Endothelial cell of umbilical vein (primary cell): ENCODE data around the gene PLEKHG5. TPM values are rescaled to one million over a fixed set of nuclear protein-coding genes. Genes with fewer than 3 reads are reported as not detected.
"Not testable (repeated sequence)": the region's sequence is repeated elsewhere in the genome, so short reads cannot be mapped to it uniquely, and the experiment has no call there.

ENCODE experiments used
- BruUV-seq: library from RNA; stranded (reverse); fragments of 400-500 nt; replicated peaks from 2 replicates; lab custom pipeline; 2021; lab: Mats Ljungman, UMichigan
- CTCF ChIA-PET: fragments of 300-600, 350-600 bp; sonication (Branson Sonifier 250); formaldehyde crosslinking; loops from one replicate; lab custom pipeline; 2021; ENCODE audit warnings: antibody characterized with exemption, inconsistent platforms; lab: Charles Lee
- POLR2A ChIA-PET: fragments of 300-600, 350-600 bp; sonication (Branson Sonifier 250); formaldehyde crosslinking; loops from one replicate; lab custom pipeline; 2021; ENCODE audit warnings: antibody characterized with exemption, inconsistent platforms; lab: Charles Lee
- DNase-seq: peaks from one replicate; pipeline ENCODE4 v3.0.0-alpha.2; 2011; ENCODE audit warnings: low read depth, low spot score
- FAIRE-seq: peaks from 2 replicates; lab custom pipeline; 2011; peaks lifted over from hg19 to GRCh38; lab: Jason Lieb, UNC
- H2AFZ ChIP-seq: 2 replicates; pipeline ENCODE4 v1.6.0; 2012; ENCODE audit warnings: low read depth, low read length, control low read depth, inconsistent platforms
- H3K27ac ChIP-seq: 2 replicates; pipeline ENCODE4 v1.5.1; 2011; ENCODE audit warnings: low read depth, mild to moderate bottlenecking, control low read depth, low read length, moderate library complexity; ENCODE audit not compliant: insufficient read depth
- H3K27me3 ChIP-seq, 2 experiments: 2 replicates each; pipeline versions ENCODE4 v1.6.0 to v1.6.1; 2011; ENCODE audit warnings: low read length in 2 of 2, mixed read lengths in 1 of 2; ENCODE audit not compliant: control insufficient read depth in 2 of 2, insufficient read depth in 2 of 2
- H3K36me3 ChIP-seq, 2 experiments: 2 replicates in 1 of 2; 3 replicates in 1 of 2; pipeline ENCODE4 v1.5.1; 2011; ENCODE audit warnings: low read length in 2 of 2, mild to moderate bottlenecking in 1 of 2, moderate library complexity in 1 of 2; ENCODE audit not compliant: control insufficient read depth in 2 of 2, insufficient read depth in 2 of 2; ENCODE audit errors: extremely low read depth in 1 of 2
- H3K4me1 ChIP-seq: 3 replicates; pipeline ENCODE4 v1.5.1; 2011; ENCODE audit warnings: mild to moderate bottlenecking, low read length; ENCODE audit not compliant: control insufficient read depth, insufficient read depth; ENCODE audit errors: extremely low read depth
- H3K4me2 ChIP-seq: 2 replicates; pipeline ENCODE4 v1.6.1; 2011; ENCODE audit warnings: low read length, control low read depth, mixed read lengths; ENCODE audit not compliant: insufficient read depth
- H3K4me3 ChIP-seq, 3 experiments: fragments of 200-600 bp in 1 of 3; sonication (generic), shearing (Covaris generic) in 1 of 3; replicated peaks in 1 of 3; 2 replicates each; pipeline ENCODE4 v1.5.1; 2011 to 2016; ENCODE audit warnings: control low read depth in 3 of 3, low read length in 3 of 3, mild to moderate bottlenecking in 2 of 3, inconsistent platforms in 1 of 3, low read depth in 1 of 3, moderate library complexity in 1 of 3; ENCODE audit not compliant: insufficient read depth in 1 of 3
- H3K79me2 ChIP-seq: 2 replicates; pipeline ENCODE4 v1.6.0; 2012; ENCODE audit warnings: low read length, inconsistent platforms; ENCODE audit not compliant: control insufficient read depth, insufficient read depth
- H3K9ac ChIP-seq: replicated peaks from 2 replicates; pipeline ENCODE3; 2011; ENCODE audit warnings: low read length, control low read depth; ENCODE audit not compliant: insufficient read depth; ENCODE audit errors: extremely low read depth
- H3K9me1 ChIP-seq: replicated peaks from 3 replicates; pipeline ENCODE4 v1.6.0; 2011; ENCODE audit warnings: mild to moderate bottlenecking, low read length; ENCODE audit not compliant: control insufficient read depth, insufficient read depth; ENCODE audit errors: extremely low read depth
- H3K9me3 ChIP-seq: replicated peaks from 2 replicates; pipeline ENCODE4 v1.5.1; 2012; ENCODE audit warnings: low read length, inconsistent platforms; ENCODE audit not compliant: control insufficient read depth, insufficient read depth
- H4K20me1 ChIP-seq: replicated peaks from 2 replicates; pipeline ENCODE3; 2011; ENCODE audit warnings: mild to moderate bottlenecking, low read length; ENCODE audit not compliant: control insufficient read depth, insufficient read depth; ENCODE audit errors: extremely low read depth
- CTCF ChIP-seq, 2 donors: IDR thresholded peaks; 1 replicate in 1 of 2; 2 replicates in 1 of 2; pipeline ENCODE4 v1.5.1; 2011; ENCODE audit warnings: low read length in 2 of 2, mild to moderate bottlenecking in 2 of 2, moderate library complexity in 2 of 2, control low read depth in 1 of 2, inconsistent platforms in 1 of 2, low read depth in 1 of 2; ENCODE audit not compliant: insufficient read depth in 1 of 2; ENCODE audit errors: extremely low read depth in 1 of 2
- EZH2 ChIP-seq: IDR thresholded peaks from 2 replicates; pipeline ENCODE4 v1.6.1; 2012; ENCODE audit warnings: borderline replicate concordance, low read depth, mild to moderate bottlenecking, moderate library complexity, low read length, inconsistent platforms; ENCODE audit not compliant: severe bottlenecking
- FOS ChIP-seq: IDR thresholded peaks from 2 replicates; pipeline ENCODE4 v1.6.1; 2011; ENCODE audit warnings: mild to moderate bottlenecking, low read length, moderate library complexity, borderline replicate concordance; ENCODE audit not compliant: insufficient read depth
- GATA2 ChIP-seq: IDR thresholded peaks from 2 replicates; pipeline ENCODE4 v1.7.0; 2011; ENCODE audit warnings: low read depth, mild to moderate bottlenecking, moderate library complexity, mixed read lengths, low read length; ENCODE audit not compliant: insufficient read length, insufficient read depth
- JUN ChIP-seq: IDR thresholded peaks from 2 replicates; pipeline ENCODE4 v1.6.1; 2011; ENCODE audit warnings: borderline replicate concordance, low read depth; ENCODE audit not compliant: insufficient read length, insufficient read depth
- MAX ChIP-seq: IDR thresholded peaks from 2 replicates; pipeline ENCODE4 v1.6.1; 2011; ENCODE audit not compliant: insufficient read depth, insufficient read length
- MYC ChIP-seq: IDR thresholded peaks from one replicate; pipeline ENCODE4 v1.6.1; 2011; ENCODE audit warnings: mild to moderate bottlenecking, low read depth, low read length
- POLR2A ChIP-seq: IDR thresholded peaks from 2 replicates; pipeline ENCODE4 v1.6.1; 2012; ENCODE audit warnings: low read depth, mild to moderate bottlenecking, control low read depth, low read length
- POLR2AphosphoS5 ChIP-seq: IDR thresholded peaks from 2 replicates; pipeline ENCODE4 v1.6.1; 2012; ENCODE audit warnings: low read depth, mild to moderate bottlenecking, control low read depth, low read length, moderate library complexity; ENCODE audit not compliant: insufficient read depth
- dilution Hi-C: fragments of 300-500 bp; cut with MboI; formaldehyde crosslinking; loops from one replicate; pipeline ENCODE4 v1.15.0; 2019; ENCODE audit warnings: low sequenced_read_pairs; ENCODE audit not compliant: extremely low pct_ligation_motif_present
- intact Hi-C: fragments of 100-400 bp; cut with micrococcal nuclease; formaldehyde crosslinking; loops from one replicate; pipeline ENCODE4 v1.10.0; 2022
- polyA plus RNA-seq, 4 experiments: library from polyadenylated mRNA; depleted of rRNA in 3 of 4; stranded (reverse) in 3 of 4; unstranded in 1 of 4; fragments of >200 nt; gene quantifications; 2 replicates each; pipeline versions ENCODE4 v1.2.1 to v1.2.3, GENCODE V29; 2011 to 2012; ENCODE audit warnings: missing spikeins in 1 of 4
- total RNA-seq: library from RNA; stranded (reverse); gene quantifications from 2 replicates; pipeline ENCODE4 v1.2.3, GENCODE V29; 2021

Gene PLEKHG5
- total and polyA plus RNA-seq, 2 donors (not counting 3 experiments of a cell fraction or from before 2014, with no cell fraction given): 30.6 to 56.9 TPM

- intact Hi-C loops, H3K9me1 ChIP-seq, H3K36me3 ChIP-seq, H3K9ac ChIP-seq, POLR2A ChIA-PET, DNase-seq, H3K4me3 ChIP-seq, H3K4me1 ChIP-seq, H3K4me2 ChIP-seq, H3K9me3 ChIP-seq, H3K27ac ChIP-seq, H3K79me2 ChIP-seq, FAIRE-seq, dilution Hi-C loops, H2AFZ ChIP-seq, H4K20me1 ChIP-seq, BruUV-seq: not testable (repeated sequence)
- CTCF ChIA-PET: interaction anchor here (0.7 to 1.7 kb wide), 3 partner anchors 9 to 35 kb away, joined by 4 to 6 read pairs (median 6); no protein-coding TSS in a partner anchor
- peaks cover 55 to 66% of the 10 kb centered on the region in 2 experiments for H3K27me3 ChIP-seq
Measured at GRCh38 chr1:6450486-6450885, 41.0 kb downstream of the PLEKHG5 start.

GRCh38 chr1:6450005-6450450 lies 41.4 kb downstream of the PLEKHG5 start:
- Histone ChIP-seq H3K27me3 (peaks cover 53 to 62% of the 10 kb centered on the region in 2 experiments), H3K27ac (no peak overlapping the region), H3K4me1 (no peaks in the 10 kb centered on the region), H2AFZ (no peak overlapping the region), H3K9me3 (no peaks in the 10 kb centered on the region), H3K4me2 (no peak overlapping the region), H3K9ac (no peak overlapping the region), H3K36me3 (no peaks in the 10 kb centered on the region), H3K79me2 (no peaks in the 10 kb centered on the region), H3K9me1 (no peaks in the 10 kb centered on the region), H4K20me1 (no peaks in the 10 kb centered on the region), H3K4me3 (no peak overlapping the region)
- POLR2A ChIA-PET: no interaction called here
- TF ChIP-seq POLR2A: no peak
- no peak for TF ChIP-seq GATA2
- TF ChIP-seq POLR2AphosphoS5: no peak
- TF ChIP-seq MAX: no peak
- TF ChIP-seq MYC: no peak
- no peak for TF ChIP-seq FOS
- no peak for TF ChIP-seq EZH2
- TF ChIP-seq CTCF (IDR thresholded peaks at IDR 0.05; ENCODE audit: extremely low read depth in 1 of 2, insufficient read depth in 1 of 2, low read depth in 1 of 2, low read length in 2 of 2): no peak
- no peak for TF ChIP-seq JUN
- DNase-seq: no peak
- CTCF ChIA-PET: interaction anchor here (0.7 to 1.9 kb wide), 3 partner anchors 10 to 36 kb away, joined by 6 to 18 read pairs (median 6); no protein-coding TSS in a partner anchor
- intact Hi-C loops: no loop called here
- FAIRE-seq: peak; percentile 26
- dilution Hi-C loops: no loop called here
- no TSS peak for BruUV-seq
